Measurements from ENCODE around the gene SLC22A23.

Gene SLC22A23

DNA sequence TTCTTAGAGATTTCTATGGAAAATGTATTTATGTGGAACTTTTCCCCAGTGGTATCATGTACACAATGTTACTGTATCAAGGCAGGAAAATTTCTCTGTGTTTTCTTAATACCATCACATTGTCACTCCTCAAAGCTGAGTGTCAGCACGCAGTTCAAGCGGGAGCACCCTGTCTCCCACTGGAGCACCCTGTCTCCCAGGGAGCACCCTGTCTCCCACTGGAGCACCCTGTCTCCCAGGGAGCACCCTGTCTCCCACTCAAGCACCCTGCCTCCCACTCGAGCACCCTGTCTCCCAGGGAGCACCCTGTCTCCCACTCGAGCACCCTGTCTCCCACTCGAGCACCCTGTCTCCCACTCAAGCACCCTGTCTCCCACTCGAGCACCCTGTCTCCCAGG lies 146.8 kb downstream of the SLC22A23 start:
- DNase-seq (ENCODE audit: extremely low read depth, low read depth), result no peak
- TF ChIP-seq, protein P1, sequence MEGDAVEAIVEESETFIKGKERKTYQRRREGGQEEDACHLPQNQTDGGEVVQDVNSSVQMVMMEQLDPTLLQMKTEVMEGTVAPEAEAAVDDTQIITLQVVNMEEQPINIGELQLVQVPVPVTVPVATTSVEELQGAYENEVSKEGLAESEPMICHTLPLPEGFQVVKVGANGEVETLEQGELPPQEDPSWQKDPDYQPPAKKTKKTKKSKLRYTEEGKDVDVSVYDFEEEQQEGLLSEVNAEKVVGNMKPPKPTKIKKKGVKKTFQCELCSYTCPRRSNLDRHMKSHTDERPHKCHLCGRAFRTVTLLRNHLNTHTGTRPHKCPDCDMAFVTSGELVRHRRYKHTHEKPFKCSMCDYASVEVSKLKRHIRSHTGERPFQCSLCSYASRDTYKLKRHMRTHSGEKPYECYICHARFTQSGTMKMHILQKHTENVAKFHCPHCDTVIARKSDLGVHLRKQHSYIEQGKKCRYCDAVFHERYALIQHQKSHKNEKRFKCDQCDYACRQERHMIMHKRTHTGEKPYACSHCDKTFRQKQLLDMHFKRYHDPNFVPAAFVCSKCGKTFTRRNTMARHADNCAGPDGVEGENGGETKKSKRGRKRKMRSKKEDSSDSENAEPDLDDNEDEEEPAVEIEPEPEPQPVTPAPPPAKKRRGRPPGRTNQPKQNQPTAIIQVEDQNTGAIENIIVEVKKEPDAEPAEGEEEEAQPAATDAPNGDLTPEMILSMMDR (IDR thresholded peaks at IDR 0.05; ENCODE audit: low read depth, low read length, missing control alignments), result no peak
- no peak overlapping the region for H3K4me3 ChIP-seq (replicated peaks; ENCODE audit: low read depth, low read length)

DNA sequence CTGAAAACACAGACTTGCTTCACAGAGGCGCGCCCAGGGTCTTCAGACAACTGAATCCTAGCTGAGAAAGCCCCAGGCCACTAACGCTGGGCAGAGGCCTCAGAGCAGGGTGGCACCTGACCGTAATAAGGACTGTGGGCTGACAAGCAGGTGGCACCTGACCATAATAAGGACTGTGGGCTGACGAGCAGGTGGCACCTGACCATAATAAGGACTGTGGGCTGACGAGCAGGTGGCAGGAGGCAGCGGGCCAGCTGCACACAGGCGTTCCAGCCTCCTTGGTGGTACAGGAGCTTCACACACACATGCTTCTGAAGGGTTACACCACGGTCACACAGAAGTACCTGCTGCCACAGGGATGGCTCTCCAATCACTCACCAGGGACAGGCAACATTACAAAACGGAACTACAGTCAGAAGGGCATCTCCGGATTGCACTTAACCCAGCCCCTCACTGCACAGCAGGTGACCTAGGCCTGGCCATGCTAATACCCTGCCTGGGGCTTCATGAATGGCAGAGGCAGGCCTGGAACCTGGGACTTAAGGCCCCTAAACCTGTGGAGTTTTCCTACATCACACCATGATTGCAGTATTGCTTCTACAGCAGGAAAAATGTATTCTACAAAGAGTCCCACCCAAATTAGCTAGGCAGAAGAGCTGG lies 147.3 kb downstream of the SLC22A23 start:
- DNase-seq (ENCODE audit: extremely low read depth, low read depth), result no peak
- no peak overlapping the region for H3K4me3 ChIP-seq (replicated peaks; ENCODE audit: low read depth, low read length)
- TF ChIP-seq, protein P1 (IDR thresholded peaks at IDR 0.05; ENCODE audit: low read depth, low read length, missing control alignments), result no peak

DNA sequence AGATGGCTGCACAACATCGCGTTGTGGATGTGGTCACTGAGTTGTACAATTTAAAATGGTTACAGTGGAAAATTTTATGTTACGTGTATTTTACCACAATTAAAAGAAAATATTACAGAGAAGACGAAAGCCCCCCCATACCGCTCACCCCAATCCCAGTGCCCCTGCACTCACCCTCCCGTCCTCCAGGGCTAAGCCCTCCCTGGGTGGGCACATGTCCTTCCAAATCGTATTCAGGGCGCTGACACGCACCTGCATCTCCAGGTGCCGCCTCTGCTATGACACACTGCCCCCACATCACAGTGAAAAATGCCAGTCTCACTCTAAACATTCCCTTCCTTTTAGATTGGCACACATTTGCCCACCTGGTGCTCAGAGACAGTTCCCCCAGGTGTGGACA lies 148.7 kb downstream of the SLC22A23 start:
- TF ChIP-seq, protein P1 (IDR thresholded peaks at IDR 0.05; ENCODE audit: low read depth, low read length, missing control alignments), result no peak
- DNase-seq (ENCODE audit: extremely low read depth, low read depth), result no peak
- H3K4me3 ChIP-seq (replicated peaks; ENCODE audit: low read depth, low read length), result no peak overlapping the region

DNA sequence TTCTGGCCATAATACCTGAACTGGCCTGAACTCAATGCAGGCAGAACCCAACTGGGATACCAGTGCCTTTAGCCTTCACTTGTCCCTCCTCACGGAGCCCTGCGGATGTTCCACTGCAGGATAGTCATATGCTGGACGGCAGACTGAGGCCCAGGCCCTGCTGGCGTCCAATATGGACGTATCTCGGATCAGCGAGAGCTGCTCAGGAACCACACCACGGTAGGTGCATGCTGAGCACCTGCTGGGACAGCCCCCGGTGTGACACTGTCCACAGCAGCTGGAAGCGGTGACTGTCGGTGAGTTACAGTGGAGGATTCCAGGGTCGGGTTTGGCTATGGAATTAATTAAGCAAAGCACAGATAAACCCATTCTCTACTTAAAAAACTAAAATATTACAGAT lies 149.4 kb downstream of the SLC22A23 start:
- H3K4me3 ChIP-seq (replicated peaks; ENCODE audit: low read depth, low read length), result no peak overlapping the region
- DNase-seq (ENCODE audit: extremely low read depth, low read depth), result no peak
- TF ChIP-seq, protein P1 (IDR thresholded peaks at IDR 0.05; ENCODE audit: low read depth, low read length, missing control alignments), result no peak

DNA sequence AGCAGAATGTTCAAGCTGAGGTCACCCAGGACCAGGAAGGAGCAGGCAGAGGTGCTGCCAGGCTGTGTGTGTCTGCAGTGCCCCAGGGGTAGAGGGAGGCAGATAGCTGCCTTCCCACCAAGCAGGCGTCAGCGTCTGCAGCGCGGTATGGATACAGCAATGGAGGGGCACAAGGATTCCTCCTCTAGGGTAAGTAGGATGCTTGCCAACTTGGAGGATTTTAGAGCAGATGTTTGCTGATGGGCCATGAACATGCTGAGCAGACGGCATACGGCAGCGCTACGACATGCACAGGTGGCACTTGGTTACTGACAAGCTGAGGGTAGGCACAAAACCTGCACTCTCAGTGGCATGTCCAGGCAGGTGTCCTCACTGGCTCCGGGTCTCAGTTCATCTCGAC lies 150.0 kb downstream of the SLC22A23 start:
- H3K4me3 ChIP-seq (replicated peaks; ENCODE audit: low read depth, low read length), result no peak overlapping the region
- DNase-seq (ENCODE audit: extremely low read depth, low read depth), result no peak
- TF ChIP-seq, protein P1 (IDR thresholded peaks at IDR 0.05; ENCODE audit: low read depth, low read length, missing control alignments), result no peak

DNA sequence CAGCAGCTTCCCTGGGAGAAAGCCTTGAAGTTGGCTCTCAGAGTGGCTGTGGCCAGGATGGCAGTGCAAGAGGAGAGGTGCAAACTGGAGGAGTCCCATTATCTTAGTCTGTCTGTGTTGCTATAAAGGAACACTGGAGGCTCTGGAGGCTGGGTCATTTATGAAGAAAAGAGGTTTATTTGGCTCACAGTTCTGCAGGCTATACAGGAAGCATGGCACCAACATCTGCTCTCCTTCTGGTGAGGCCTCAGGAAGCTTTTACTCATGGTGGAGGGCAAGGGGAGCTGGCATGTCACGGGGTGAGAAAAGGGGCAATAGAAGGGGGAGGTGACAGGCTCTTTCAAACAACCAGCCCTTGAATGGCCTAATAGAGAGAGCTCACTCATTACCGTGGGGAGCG lies 151.0 kb downstream of the SLC22A23 start:
- H3K4me3 ChIP-seq (replicated peaks; ENCODE audit: low read depth, low read length), result no peak overlapping the region
- TF ChIP-seq, protein P1 (IDR thresholded peaks at IDR 0.05; ENCODE audit: low read depth, low read length, missing control alignments), result no peak
- DNase-seq (ENCODE audit: extremely low read depth, low read depth), result no peak

DNA sequence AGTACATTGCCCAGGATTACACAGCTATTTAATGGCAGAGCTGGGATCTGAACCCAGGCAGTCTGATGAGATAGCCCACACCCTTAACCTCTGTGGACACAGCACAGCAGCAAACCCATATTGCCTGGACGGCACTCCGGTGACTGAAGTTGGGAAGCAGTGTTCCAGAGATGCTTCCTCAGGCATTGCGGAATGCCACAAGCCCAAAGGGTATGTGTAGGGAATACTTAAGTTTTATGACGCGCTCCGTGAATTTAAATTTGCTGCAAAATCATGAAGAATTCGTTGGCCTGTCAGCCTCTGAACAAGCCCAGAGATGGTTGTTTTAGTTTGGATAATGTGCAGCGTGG lies 151.7 kb downstream of the SLC22A23 start:
- no peak for DNase-seq (ENCODE audit: extremely low read depth, low read depth)
- no peak overlapping the region for H3K4me3 ChIP-seq (replicated peaks; ENCODE audit: low read depth, low read length)
- TF ChIP-seq, protein P1 (IDR thresholded peaks at IDR 0.05; ENCODE audit: low read depth, low read length, missing control alignments), result no peak

All from HFF-Myc (cell line).